GF-D8 (cell line): Measurements from ENCODE around the gene SPINK8.

ENCODE experiments used
- DNase-seq: peaks from one replicate; lab custom pipeline; 2025; lab: John Stamatoyannopoulos, UW

Gene SPINK8

DNA sequence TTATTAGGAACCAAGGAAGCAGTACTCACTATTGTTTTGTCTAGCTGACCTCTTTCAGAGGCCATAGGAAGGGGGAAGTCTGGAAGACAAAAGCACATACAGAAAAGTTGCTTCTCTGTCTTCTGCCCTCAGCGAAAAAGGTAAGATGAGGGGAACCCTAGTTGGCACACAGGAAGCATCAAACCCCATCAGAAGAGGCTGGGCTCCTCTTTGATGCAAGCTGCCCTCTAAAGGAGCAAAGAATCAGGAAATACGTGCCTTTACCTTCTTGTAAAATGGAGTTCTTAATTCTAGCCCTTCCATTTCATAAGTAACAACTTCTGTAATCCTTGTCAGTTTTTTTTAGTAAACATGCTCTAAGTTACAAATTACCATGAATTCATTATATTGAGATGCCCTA, 12.5 kb downstream of the SPINK8 start:
- no peak for DNase-seq

DNA sequence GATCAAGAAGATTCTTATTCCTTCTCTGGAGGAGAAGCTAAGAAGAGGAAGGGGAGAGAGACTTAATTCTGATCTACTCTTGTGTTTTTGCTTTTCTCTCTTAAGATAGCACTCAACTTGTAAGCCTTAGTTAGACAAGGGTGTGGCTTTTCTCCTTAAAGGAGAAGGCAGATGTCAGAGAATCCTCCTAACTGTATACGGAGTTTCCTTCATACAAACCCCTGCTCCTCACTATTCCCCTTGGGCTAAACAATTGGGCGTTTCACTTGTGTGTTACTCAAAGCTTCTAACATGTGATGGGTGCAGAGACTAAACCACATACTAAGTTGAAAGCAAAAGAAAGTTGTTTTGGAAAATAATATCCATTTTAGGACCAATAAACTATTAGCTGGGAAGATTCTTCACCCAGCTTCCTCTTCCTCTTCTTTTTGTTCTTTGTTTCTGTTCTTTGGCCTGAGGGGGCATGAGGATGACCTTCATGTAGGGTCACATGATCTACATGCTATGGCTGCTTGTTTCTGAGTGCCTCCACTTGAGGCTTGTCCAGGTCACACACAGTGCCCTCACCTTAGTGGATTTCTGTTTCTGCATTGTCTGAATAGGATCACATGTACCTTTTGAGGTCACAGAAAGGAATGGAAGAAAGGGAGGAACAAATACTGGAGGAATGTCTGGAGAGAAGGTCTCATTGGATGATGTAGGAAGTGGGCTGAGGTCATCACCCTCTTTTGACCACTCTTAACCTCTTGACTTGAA, 14.6 kb downstream of the SPINK8 start:
- DNase-seq, result no peak

DNA sequence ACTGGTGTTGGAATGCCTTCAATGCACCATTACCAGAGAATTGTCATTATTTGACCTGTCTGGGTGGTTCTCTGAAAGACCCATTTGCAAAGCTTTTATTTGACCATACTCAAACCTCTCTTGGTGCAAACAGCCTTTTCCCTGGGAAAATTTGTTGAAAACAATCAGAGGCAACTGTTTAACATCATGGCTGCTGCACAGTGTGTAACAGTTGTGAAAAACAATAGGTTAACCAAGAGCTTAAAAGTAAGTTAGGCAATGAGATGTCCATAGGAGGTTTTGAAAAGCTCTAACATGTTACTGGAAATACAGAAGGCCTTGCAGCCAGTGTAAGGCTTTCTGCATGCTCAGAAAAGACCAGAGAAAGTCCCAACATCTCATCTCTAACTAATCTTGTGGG, 18.9 kb downstream of the SPINK8 start:
- no peak for DNase-seq

DNA sequence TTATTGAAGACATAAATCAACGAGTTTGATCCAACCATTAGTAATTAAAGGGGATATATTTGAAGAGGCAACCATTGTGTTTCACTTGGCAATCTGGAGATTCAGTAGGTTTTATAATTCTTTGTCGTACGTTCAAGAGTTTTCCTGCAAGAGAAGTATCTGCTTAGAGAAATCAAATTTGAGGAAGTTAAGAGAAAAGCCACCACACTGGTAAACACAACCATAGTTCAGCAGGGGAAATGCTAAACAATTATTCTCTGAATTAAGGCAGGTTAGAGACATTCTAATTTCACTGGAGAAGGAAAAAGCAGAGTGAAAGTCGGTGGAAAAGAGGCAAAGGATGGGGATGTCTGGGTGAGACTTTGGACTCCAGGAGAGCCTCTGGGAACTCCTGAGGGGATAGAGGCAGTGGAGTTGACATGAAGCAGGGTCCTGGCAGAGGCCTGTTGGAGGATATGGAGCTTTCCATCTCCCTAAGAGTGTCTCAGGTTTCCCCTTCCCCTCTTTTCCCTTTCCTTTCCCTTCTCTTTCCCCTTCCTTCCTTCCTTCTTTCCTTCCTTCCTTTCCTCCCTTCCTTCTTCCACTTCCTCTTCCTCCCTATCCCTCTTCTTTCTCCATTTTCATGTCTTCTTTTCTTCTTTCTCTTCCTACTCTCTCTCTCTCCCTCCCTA, 26.5 kb downstream of the SPINK8 start:
- peak; percentile 40 for DNase-seq

DNA sequence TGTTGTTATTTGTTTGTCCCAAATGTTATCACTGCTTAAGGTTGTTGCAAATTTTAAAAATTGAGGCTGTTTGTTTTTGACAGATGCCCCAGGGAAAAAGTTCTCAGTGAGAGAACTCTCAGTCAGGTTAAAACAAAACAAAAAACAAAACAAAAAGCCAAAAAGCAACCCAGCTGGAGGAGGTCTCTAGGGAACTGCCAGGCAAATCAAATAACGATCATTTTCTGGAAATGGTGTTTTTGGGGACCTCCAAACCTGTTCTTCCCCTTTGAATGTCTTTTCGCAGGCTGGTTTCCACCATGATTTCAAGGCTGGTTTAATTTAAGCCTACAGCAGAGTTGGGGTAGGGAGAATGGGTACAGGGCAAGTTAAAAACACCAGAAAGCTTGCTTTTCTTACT, 27.2 kb downstream of the SPINK8 start:
- DNase-seq, result no peak

DNA sequence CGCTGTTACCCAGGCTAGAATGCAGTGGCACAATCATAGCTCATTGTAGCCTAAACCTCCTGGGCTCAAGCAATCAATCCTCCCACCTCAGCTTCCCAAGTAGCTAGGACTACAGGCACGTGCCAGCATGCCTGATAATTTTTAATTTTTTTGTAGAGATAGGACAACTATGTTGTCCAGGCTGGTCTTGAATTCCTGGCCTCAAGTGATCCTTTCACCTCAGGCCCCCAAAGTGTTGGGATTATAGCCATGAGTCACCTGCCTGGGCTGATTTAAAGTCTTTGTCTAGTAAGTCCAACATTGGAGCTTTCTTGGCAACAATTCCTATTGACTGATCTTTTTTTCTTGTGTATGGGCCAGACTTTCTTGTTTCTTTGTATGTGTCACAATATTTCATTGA, 28.1 kb downstream of the SPINK8 start:
- no peak for DNase-seq

DNA sequence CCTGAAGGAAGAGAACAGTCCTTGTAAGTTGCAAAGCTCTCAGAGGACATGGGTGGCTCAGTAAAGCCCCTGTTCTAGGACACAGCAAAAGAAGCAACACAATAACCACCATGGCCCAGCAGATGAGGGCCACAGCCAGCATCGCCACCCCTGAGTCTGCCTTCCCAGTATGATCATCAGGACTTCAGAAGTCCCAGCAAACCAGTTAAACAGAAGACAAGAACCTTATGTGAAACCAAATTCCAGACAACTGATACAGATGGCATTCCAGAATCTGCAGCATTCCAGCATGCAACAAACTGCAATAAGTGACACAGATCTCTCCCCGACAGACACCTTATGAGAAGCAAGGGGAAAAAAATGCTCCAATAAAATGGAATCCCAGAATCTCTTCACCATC, 30.4 kb downstream of the SPINK8 start:
- DNase-seq, result no peak

DNA sequence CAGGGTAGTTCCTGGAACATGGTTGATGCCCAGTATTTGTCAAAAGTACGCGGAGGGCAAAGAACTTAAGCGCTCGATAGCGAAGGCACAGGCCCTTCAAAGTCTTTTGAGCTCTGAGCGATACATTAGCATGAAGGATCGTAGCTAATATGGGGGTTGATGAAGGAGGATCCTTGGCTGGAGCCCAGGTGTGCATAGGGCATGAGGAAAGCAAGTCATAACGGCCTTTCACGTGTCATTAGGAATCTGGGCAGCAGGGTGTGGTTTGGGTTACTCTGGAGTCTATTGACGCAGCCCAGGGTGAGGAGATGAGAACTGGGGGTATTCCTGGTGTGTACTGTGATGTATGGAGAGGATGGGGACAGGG, 31.7 kb downstream of the SPINK8 start:
- DNase-seq, result peak; percentile 2

DNA sequence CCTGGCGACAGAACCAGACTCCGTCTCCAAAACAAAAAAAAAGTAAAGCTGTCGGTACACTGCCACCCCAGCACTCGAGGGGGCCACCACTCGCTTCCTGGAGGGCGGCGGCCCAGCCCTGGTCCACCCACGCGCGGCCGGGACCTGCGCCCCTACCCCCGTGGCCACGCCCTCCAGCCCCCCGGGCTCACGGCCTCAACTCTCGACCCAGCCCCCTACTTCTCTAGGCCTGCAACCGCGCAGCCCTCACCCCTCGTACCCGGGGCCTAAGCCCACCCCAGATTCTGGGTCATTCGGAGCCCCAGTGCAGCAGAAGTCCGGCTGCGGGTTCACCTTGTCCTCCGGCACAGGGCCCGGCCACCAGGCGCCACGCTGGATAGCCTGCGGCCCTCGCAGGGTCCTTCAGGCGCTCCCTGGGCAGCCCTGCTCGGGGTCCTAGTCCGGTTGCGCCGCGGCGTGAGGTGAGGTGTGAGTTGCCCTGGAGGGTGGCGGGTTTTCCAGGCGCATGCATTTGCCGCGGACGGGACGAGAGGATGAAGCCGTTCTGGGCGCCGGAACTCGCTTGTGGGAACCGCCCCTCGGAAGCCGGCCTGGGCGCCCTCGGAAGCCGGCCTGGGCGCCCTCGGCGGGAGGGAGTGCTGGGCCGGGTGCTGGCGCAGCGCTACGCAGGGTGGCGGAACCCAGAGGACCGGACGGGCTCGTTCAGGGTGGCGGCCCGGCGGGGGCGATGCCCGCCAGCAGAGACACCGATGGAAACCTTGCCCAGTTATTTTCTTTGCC, 32.3 kb downstream of the SPINK8 start, which contains the start of gene NME6:
NME6 (minus strand) TSS at position 348 of the 780 bp plus-strand sequence.
- DNase-seq, result peak; percentile 83

DNA sequence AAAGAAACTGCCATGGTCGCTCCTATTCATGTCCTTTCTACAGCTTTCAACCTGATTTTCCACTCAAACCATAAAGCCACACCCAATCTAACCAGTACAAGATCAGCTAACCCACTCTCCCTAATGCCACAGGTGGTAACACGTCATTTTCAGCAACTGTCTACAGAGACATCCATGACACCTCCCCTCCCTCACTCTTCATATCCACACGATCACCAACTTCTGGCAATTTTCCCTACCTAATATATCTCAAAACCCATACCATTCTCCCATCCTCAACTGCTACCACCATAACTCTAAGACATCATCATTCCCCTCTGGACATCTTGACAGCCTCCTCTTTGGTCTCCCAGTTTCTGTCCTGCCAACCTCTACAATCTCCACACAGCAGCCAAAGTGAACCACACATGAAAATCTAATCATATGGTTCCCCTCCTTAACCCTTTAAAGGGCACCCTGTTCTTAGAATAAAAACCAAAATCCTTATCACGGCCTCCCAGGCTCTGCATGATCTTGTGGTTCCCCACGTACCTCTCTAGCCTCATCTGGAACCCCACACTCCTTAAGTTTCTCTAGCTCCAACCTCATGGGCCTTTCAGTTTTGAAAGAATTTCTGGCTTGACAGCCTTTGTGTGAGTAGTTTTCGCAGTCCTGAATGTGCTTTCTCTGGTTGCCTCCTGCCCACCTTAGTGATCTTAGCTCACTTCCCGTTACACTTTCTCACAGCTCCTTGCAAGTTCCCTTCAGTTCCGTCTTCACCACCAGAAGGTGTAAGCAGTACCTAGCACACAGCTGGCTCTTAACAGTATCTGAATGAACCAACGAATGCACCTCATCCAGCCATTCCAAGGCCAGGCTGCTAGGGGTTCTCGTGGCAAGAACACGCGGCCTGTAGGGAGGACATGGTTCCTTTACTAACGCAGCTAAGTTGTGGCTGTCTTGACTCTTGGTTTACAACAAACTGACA, 33.4 kb downstream of the SPINK8 start:
- peak; percentile 65 for DNase-seq

DNA sequence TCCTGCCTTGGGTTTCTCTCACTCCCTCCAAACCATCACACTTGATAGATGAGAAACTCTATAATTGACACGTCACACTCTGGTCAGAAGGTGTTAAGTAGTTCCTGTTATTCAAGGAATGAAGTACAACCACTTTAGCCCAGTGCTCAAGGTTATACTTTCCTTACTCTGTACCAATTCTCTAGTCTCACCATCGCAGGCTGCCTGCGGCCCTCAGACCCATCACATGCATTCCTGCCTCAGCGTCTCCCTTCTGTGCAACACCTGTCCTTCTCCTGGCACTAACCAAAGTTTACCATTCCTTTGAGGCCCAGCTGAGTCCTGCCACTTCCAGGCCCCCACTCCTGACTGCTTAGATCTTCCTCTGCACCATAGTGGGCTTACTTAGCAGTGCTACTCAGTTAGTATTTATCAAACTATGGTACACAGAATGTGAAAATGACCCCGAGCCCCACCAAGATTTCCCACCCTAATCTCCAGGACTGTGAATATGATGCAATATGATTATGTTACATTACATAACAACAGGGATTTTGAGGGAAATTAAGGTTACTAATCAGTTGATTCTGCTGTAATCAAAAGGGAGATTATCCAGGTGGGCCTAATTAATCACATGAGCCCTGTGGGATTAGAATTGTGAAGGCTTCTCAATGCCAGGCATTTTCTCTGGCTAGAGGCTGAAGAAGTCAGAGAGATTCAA, 36.2 kb downstream of the SPINK8 start:
- no peak for DNase-seq

DNA sequence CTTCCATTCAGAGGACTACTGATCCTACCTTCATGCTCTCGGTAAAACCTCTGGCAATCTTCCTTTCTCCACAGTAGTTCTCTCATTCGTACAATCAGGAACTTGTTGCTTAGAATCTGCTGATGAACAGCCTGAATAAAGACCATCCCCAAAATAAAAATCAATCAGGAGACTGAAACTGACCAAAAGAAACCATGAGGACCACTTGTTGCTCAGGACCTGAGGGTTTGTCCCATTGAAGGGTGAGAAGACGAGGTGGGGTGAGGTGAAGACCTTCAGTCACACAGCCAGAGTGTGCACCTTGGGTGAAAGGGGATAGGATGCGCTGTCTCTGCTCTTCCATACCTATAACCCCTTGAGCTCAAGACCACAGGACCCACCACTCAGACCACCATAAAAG, 36.8 kb downstream of the SPINK8 start:
- no peak for DNase-seq

DNA sequence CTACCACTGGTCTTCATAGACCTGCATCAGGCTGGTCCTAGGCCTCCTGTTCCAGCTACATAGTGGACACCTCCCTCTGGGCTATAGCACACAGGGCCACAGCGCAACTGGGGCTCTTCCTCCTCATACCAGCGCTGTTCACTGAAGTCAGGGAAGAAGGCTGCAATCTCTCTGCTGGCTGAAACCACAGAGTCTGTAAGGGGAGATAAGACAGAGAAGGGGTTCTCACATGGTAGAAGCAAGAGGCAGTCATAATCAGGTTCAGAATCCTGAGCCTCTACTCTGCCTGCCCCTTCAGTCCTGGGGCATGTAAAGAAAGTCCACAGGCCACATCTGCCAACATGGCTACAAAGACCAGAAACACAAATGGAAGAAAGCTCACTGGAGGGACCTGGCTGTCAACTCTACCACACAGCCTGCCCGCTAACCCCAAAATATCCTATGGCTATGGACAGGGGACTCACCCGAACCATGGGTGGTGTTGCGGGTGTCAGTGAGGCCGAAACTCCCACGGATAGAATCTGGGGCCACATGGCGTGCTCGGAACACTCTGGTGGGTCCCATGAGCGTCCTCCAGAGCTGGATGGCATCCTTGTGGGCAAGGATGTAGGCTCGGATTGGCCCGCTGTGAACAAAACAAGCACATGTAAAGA, 38.7 kb downstream of the SPINK8 start:
- no peak for DNase-seq

DNA sequence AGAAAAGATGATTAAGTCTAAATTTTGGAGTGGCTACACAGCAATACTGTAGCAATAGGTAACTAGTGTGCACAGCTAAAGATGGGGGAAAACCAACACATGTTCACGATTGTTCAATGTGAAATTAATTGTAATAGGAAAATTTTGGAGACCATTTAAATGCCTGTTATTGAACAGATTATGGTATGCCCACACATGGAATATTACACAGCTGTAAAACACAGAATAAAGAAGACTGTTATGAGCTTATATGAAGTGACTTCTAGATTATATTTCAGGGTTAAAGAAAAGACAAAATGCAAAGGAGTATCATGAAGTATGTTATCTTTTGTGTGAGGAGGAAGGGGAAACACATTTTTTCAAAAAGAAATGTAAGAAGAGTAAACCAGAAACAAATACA, 43.8 kb downstream of the SPINK8 start:
- no peak for DNase-seq

DNA sequence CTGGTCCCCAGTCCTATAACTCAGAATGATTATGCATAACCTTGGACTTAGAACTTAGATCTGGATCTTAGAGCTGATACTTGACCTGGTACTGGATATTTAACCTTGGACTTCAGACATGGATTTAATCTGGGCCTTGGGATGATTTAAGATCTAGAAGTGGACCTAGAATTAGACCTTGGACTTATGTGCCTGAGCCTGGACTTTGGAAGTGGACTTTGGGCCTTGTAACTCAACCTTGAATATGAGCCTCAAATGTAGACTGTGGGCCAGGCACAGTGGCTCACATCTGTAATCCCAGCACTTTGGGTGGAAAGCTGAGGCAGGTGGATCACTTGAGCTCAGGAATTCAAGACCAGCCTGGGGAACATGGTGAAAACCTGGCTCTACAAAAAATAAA, 46.4 kb downstream of the SPINK8 start:
- no peak for DNase-seq

DNA sequence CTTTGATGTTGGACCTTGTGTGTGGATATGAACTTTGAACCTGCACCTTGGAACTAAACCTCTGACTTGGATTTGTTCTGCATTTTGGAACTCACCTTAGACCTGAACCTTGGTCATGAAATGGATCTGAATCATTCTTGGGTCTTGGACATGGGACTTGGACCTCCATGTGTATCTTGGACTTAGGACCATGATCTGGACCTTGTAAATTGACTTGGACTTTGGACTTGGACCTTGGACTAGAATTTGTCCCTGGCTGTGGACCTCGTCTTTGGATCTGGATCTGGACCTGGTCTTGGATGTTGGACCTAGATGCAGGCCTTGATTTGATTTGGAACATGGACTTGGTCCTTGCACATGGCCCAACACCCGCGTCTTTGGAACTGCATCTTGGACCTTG, 47.2 kb downstream of the SPINK8 start:
- no peak for DNase-seq

DNA sequence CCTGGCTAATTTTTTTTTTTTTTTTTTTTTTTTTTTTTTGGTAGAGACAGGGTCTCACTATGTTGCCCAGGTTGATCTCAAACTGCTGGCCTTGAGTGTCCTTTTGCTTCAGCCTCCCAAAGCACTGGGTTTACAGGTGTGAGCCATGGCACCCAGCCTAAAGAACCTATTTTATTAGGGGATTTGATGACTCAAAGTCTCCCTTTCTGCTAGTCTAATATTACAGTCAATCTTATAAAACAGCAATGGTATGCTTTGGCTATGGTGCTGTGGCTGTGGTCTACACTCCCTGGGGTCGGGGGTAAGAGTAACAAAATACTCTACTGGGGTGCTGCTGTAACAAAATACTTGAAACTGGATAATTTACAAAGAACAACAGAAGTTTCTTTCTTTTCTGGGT, 47.8 kb downstream of the SPINK8 start:
- no peak for DNase-seq

DNA sequence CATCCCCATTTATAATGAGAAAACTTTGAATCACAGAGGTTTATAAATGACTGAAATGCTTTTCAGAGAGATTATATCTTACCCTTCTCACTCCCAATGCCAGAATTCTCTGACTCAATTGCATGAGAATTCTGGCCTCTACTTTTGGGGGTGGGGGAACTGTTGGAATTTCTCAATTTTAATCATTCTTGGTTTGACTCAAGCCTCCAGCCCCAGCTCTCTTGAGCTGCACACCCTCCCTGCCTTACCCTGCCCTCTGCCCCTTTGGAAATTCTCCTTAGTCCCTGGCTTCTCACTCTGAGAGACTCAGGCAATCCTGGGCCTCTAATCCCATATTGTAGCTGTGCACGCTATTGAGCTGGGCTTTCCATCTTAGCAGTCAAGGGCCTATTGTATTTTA, 48.3 kb downstream of the SPINK8 start:
- DNase-seq, result no peak

DNA sequence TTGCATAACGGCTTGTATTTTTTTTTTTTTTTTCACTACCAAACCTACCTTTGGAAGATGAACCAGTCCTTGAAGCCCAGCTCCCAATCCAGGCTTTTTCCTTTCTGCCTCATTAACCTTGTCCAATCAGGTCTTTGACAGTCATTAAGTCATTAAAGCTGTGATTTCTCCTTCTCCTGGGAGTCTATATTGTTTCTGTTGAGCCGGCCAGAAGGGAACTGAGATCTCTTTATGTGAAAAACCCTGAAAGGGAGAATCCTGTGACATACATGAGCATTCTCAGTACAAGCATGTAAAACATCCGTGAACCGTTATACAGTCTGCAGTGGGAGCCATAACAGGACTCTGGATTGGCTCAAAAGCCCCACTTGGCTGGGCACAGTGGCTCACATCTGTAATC, 52.6 kb downstream of the SPINK8 start:
- no peak for DNase-seq

DNA sequence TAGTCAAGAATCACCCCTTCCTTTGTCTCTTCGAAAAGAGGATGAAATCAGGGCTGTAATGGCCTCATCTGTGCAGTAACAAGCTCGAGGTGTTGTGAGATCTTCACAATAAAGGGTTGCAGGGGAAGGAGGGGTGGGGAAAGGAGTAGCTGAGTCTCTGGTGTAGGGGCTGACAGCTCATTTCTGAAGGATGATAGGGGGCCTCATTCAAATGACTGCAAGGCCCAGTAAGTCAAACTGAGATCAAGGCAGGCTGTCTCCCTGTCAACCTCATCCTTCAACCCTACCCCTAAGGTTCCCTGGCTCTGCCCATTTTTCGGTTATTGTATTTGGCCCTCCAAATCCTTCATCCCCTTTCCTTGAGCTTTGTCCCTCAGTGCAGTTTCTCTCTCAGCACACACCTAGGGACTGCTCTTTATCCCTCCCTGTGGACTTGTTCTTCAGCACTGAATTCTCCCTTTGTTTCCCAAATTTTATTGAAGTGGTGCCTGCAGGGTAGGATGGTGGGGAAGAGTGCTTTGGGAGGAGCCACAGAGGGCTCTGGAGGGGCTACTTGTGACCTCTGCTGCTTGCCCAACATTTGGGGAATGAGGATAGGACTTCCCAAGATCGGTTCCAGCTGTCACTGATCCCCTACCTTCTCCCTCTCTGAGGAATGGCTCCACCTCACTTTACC, 54.4 kb downstream of the SPINK8 start:
- DNase-seq, result no peak
